Measurements from ENCODE around the gene USPL1.

- TF ChIP-seq CTCF (IDR thresholded peaks at IDR 0.05) (no peak), POLR2A (IDR thresholded peaks at IDR 0.05) (no peak)
These were observed 12.7 kb upstream of the USPL1 start for GRCh38 chr13:30605052-30605451.
